Natural killer cell (primary cell): ENCODE data around the gene TMIGD1. TPM values are rescaled to one million over a fixed set of nuclear protein-coding genes. Genes with fewer than 3 reads are reported as not detected.

Experiments
- ATAC-seq, 3 donors: fragments of 150-1000 bp in 2 of 3; fragments of 200-7000 bp in 1 of 3; cut with Tn5 transposase; 1 replicate in 1 of 3; 2 replicates in 2 of 3; pipeline ENCODE4 v1.10.0; 2021; ENCODE audit warnings: mild to moderate bottlenecking in 2 of 3, moderate library complexity in 2 of 3
- DNase-seq, 2 donors: peaks; one replicate each; pipeline versions ENCODE4 v3.0.0 to v3.0.0-alpha.2; 2013 to 2021; ENCODE audit warnings: mixed read lengths in 1 of 2
- H3K27ac ChIP-seq: one replicate; pipeline ENCODE4 v1.5.1; 2013; ENCODE audit warnings: mild to moderate bottlenecking, low read length
- H3K27me3 ChIP-seq: one replicate; pipeline ENCODE4 v1.6.1; 2013; ENCODE audit warnings: low read length; ENCODE audit not compliant: control insufficient read depth, insufficient read depth
- H3K36me3 ChIP-seq: one replicate; pipeline ENCODE4 v1.6.1; 2013; ENCODE audit warnings: low read length; ENCODE audit not compliant: control insufficient read depth, insufficient read depth
- H3K4me1 ChIP-seq: one replicate; pipeline ENCODE4 v1.6.1; 2013; ENCODE audit warnings: low read length; ENCODE audit not compliant: control insufficient read depth, insufficient read depth
- H3K4me3 ChIP-seq: one replicate; pipeline ENCODE4 v1.5.1; 2013; ENCODE audit warnings: low read length
- H3K9me3 ChIP-seq: one replicate; pipeline ENCODE4 v1.6.1; 2013; ENCODE audit warnings: low read length; ENCODE audit not compliant: control insufficient read depth, insufficient read depth
- H3K27ac Mint-ChIP-seq, 2 donors: one replicate each; pipeline ENCODE4 v1.8.0; 2022; ENCODE audit warnings: mild to moderate bottlenecking in 2 of 2, mixed read lengths in 2 of 2, moderate library complexity in 1 of 2
- H3K27me3 Mint-ChIP-seq, 2 donors: one replicate each; pipeline ENCODE4 v1.8.0; 2022; ENCODE audit warnings: low read depth in 2 of 2, mixed read lengths in 2 of 2
- H3K36me3 Mint-ChIP-seq: one replicate; pipeline ENCODE4 v1.8.0; 2022; ENCODE audit warnings: mixed read lengths
- H3K4me1 Mint-ChIP-seq, 2 donors: one replicate each; pipeline ENCODE4 v1.8.0; 2022; ENCODE audit warnings: mixed read lengths in 2 of 2
- H3K4me3 Mint-ChIP-seq: one replicate; pipeline ENCODE4 v1.8.0; 2022; ENCODE audit warnings: mild to moderate bottlenecking, moderate library complexity, mixed read lengths
- H3K9me3 Mint-ChIP-seq, 2 donors: one replicate each; pipeline ENCODE4 v1.8.0; 2022; ENCODE audit warnings: mixed read lengths in 2 of 2
- WGBS: methylation state at CpG from one replicate; pipeline ENCODE4 v1.1.7; 2013; ENCODE audit warnings: missing lambda C conversion rate; ENCODE audit not compliant: insufficient coverage; 5-methylcytosine and 5-hydroxymethylcytosine counted together
- intact Hi-C: fragments of 100-400 bp; cut with micrococcal nuclease; formaldehyde crosslinking; loops from one replicate; pipeline ENCODE4 v1.14.2; 2022
- total RNA-seq, 4 donors: library from RNA; stranded (reverse); fragments of 120-200 nt in 1 of 4; gene quantifications; one replicate each; pipeline versions ENCODE4 v1.2.3 to v1.2.4, GENCODE V29; 2013 to 2022
- TF ChIP-seq, protein P1 (sequence below): fragments of 200-600 bp; IDR thresholded peaks from one replicate; pipeline ENCODE4 v1.8.0; 2022; ENCODE audit warnings: antibody characterized with exemption

TMIGD1 gene
- total RNA-seq, 3 donors from 2014 or later (not counting 1 experiment from before 2014, with no cell fraction given), result not detected

DNA sequence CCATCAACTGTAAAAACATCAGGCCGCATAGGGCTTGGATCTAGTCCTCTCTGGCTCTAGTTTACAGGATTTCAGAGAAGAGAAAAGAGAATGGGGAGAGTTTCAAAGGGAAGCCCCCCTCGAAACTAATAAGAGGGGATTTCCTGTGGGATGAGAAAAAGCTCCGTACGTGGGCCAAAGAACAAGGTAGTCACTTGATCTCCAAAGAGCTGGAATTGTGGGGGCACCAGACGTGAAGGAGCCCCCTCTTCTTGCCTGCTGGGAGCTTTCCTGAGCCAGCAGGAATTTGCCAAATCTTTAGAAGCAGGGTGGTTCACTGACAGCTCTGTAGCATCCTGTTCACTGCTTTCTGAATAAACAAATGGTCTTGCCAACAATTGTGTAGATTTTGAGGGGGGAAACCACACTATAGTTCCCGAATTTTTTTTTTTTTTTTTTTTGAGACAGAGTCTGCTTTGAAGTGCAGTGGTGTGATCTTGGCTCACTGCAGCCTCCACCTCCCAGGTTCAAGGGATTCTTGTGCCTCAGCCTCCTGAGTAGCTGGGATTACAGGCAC, 7.0 kb upstream of the TMIGD1 start:
- ATAC-seq (no peak), DNase-seq (no peak)
- Histone ChIP-seq H3K9me3 (no peaks in the 10 kb centered on the region), H3K36me3 (no peaks in the 10 kb centered on the region), H3K27me3 (no peaks in the 10 kb centered on the region), H3K27ac (no peak overlapping the region), H3K4me3 (no peak overlapping the region), H3K4me1 (peaks cover 8% of the 10 kb centered on the region)
- H3K36me3 Mint-ChIP-seq, result no peaks in the 10 kb centered on the region
- no peaks in the 10 kb centered on the region for H3K9me3 Mint-ChIP-seq
- H3K27ac Mint-ChIP-seq, result no peak overlapping the region
- peaks cover 7 to 16% of the 10 kb centered on the region in 2 donors for H3K4me1 Mint-ChIP-seq
- no peak overlapping the region for H3K4me3 Mint-ChIP-seq
- intact Hi-C loops, result no loop called here
- no peaks in the 10 kb centered on the region for H3K27me3 Mint-ChIP-seq
- 72% methylated on average over 4 of the region's 6 CpGs for WGBS
- TF ChIP-seq, protein P1, sequence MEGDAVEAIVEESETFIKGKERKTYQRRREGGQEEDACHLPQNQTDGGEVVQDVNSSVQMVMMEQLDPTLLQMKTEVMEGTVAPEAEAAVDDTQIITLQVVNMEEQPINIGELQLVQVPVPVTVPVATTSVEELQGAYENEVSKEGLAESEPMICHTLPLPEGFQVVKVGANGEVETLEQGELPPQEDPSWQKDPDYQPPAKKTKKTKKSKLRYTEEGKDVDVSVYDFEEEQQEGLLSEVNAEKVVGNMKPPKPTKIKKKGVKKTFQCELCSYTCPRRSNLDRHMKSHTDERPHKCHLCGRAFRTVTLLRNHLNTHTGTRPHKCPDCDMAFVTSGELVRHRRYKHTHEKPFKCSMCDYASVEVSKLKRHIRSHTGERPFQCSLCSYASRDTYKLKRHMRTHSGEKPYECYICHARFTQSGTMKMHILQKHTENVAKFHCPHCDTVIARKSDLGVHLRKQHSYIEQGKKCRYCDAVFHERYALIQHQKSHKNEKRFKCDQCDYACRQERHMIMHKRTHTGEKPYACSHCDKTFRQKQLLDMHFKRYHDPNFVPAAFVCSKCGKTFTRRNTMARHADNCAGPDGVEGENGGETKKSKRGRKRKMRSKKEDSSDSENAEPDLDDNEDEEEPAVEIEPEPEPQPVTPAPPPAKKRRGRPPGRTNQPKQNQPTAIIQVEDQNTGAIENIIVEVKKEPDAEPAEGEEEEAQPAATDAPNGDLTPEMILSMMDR, result no peak

DNA sequence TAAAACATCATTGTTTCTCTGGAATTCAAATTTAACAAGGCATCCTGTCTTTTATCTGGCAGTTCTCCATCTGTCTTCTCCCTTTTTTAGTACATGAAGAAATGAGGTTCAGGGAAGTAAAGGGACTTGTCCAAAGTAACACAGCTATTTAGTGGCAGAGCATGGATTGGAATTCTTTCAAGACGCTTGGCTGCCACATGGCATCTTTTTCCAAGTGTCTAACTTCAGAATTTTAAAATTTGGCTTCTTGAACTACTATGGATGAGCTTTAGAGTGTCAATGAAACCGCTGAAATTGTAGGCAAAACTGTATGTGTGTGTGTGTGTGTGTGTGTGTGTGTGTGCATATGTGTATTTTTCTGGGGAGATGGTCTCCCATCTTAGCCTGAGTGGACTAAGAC, 5.2 kb upstream of the TMIGD1 start:
- H3K27me3 ChIP-seq, result no peaks in the 10 kb centered on the region
- H3K9me3 ChIP-seq, result no peaks in the 10 kb centered on the region
- TF ChIP-seq, protein P1, result no peak
- peaks cover 8% of the 10 kb centered on the region for H3K4me1 ChIP-seq
- 96% methylated on average over 2 of the region's 2 CpGs for WGBS
- no peak overlapping the region for H3K4me3 ChIP-seq
- H3K36me3 Mint-ChIP-seq, result no peaks in the 10 kb centered on the region
- no peak overlapping the region for H3K27ac ChIP-seq
- no peak overlapping the region for H3K4me3 Mint-ChIP-seq
- no peak for DNase-seq
- intact Hi-C loops, result loop anchor here (5.0 kb wide), 2 partner anchors 38 to 47 kb away; partner anchors contain the start of genes BLMH and CPD
- peaks cover 7 to 16% of the 10 kb centered on the region in 2 donors for H3K4me1 Mint-ChIP-seq
- no peaks in the 10 kb centered on the region for H3K36me3 ChIP-seq
- H3K9me3 Mint-ChIP-seq, result no peaks in the 10 kb centered on the region
- H3K27me3 Mint-ChIP-seq, result no peaks in the 10 kb centered on the region
- ATAC-seq, result no peak
- H3K27ac Mint-ChIP-seq, result no peak overlapping the region

DNA sequence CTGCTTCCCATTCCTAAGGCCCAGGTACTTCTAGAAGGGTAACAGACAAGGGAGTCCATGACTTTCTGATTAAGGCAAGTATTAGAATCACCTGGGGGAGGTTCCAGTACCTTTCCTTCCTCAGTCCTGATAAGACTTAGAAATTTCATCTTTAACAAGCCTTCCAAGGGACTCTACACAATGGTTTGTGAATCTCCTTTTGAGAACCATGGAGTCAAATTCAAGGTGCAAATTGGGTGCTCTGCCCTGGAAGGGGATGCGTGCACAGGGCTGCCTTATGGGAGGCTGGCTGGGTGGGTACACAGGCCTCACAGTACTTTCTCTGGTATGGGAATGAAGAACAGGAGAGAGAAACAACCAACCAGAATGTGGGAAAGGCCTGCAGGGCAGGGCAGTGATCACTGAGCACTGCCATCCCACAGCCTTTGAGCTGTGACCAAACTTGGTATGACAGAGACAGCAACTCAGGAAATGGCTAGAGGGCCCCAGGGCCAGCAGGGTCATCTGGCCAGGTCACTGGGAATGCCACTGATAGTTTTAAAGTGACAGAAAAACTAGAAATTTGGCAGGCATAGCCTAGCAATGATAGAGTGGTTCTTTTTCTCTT, 3.6 kb upstream of the TMIGD1 start:
- ATAC-seq, result no peak
- no peak for DNase-seq
- intact Hi-C loops, result loop anchor here (5.0 kb wide), 2 partner anchors 40 to 45 kb away; partner anchors contain the start of genes BLMH and CPD
- Histone ChIP-seq H3K27ac (no peak overlapping the region), H3K4me3 (no peak overlapping the region), H3K4me1 (peaks cover 8% of the 10 kb centered on the region), H3K9me3 (no peaks in the 10 kb centered on the region), H3K27me3 (no peaks in the 10 kb centered on the region), H3K36me3 (no peaks in the 10 kb centered on the region)
- no peaks in the 10 kb centered on the region for H3K27me3 Mint-ChIP-seq
- WGBS, result 87% methylated on average over 1 of the region's 1 CpG
- H3K4me3 Mint-ChIP-seq, result no peak overlapping the region
- peaks cover 11 to 21% of the 10 kb centered on the region in 2 donors for H3K4me1 Mint-ChIP-seq
- TF ChIP-seq, protein P1, result no peak
- no peaks in the 10 kb centered on the region for H3K36me3 Mint-ChIP-seq
- H3K9me3 Mint-ChIP-seq, result no peaks in the 10 kb centered on the region
- H3K27ac Mint-ChIP-seq, result no peak overlapping the region
